ENCODE results near the gene RASSF10. TPM values are rescaled to one million over a fixed set of nuclear protein-coding genes. Genes with fewer than 3 reads are reported as not detected.
A peak's percentile ranks its signal among the peaks of the same experiment; 100 is the strongest.

RASSF10 gene
- total RNA-seq, 1 experiment from 2014 or later: 0.21 TPM

- DNase-seq (ENCODE audit: low read depth): peak; percentile 79
Measured at GRCh38 chr11:13053255-13053917, 44.3 kb downstream of the RASSF10 start.

- peak; percentile 56 for DNase-seq (ENCODE audit: low read depth)
Measured at GRCh38 chr11:13054278-13054677, 45.2 kb downstream of the RASSF10 start.

GRCh38 chr11:13055200-13055599, 46.1 kb downstream of the RASSF10 start:
- no peak for DNase-seq (ENCODE audit: low read depth)

DNA sequence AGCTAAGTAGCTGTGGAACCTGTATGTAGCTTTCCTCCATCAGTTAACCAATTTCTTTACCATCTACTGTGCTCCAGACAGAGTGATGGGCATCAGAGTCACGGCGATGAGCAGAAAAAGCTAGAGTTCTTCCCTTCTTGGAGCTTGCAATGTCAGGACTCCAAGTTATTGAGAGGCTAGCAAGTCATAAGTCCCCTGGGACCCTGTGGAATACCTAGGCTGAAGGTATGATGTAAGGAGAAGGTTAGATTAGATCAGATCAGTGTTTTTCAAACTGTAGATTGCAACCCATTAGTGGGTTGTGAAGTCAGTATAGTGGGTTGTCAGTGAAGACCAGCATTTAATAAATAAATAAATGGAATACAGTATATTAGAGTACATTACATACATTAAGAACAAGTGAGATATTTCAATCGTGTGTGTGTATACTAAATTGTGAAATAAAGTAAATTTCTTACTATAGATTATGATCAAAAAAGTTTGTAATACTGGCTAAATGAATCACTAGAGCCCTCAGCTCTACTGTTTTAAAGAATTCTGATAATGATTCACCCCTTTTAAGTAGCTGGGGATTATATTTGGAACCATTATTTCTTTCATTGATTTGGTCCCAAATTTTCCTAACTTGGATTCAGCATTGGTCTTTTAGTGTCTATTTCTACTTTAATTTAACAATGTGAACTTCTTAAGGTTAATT, 52.3 kb downstream of the RASSF10 start:
- DNase-seq (ENCODE audit: low read depth): no peak

Measured in HT1080 (cell line).